Right ventricle myocardium inferior (tissue), 1 donor: ENCODE measurements around the gene COL7A1. TPM values are rescaled to one million over a fixed set of nuclear protein-coding genes. Genes with fewer than 3 reads are reported as not detected.

Experiments used
- ATAC-seq: fragments of 200-7000 bp; cut with Tn5 transposase; one replicate; pipeline ENCODE4 v1.9.1; 2020; ENCODE audit warnings: mild to moderate bottlenecking, moderate library complexity
- DNase-seq: peaks from one replicate; pipeline ENCODE4 v3.0.0; 2021; ENCODE audit errors: missing footprints
- intact Hi-C: fragments of 100-400 bp; cut with DNase I; formaldehyde crosslinking; loops from one replicate; pipeline ENCODE4 v1.11.0; 2022
- total RNA-seq: library from RNA; stranded (reverse); fragmentation: NEBNext Ultra II Directional; extraction: Animal tissue kit (Norgen Biotek cat#: 25700); gene quantifications from one replicate; pipeline ENCODE4 v1.2.1, GENCODE V29; 2021
- donor health status: DM: no; HTN: yes; CAD: no; lungs with severe emphysema.

Gene COL7A1
- total RNA-seq, 1 donor from 2014 or later, result 14.9 TPM

- DNase-seq, result no peak
- intact Hi-C loops, result no loop called here
- ATAC-seq, result no peak
These were observed 25.7 kb downstream of the COL7A1 start for GRCh38 chr3:48569400-48569799.

- intact Hi-C loops, result no loop called here
- ATAC-seq (no peak), DNase-seq (no peak)
These were observed 26.7 kb downstream of the COL7A1 start for GRCh38 chr3:48568476-48568875.

- intact Hi-C loops, result no loop called here
- DNase-seq (no peak), ATAC-seq (no peak)
These were observed 27.6 kb downstream of the COL7A1 start for GRCh38 chr3:48567500-48567899.

- intact Hi-C loops, result no loop called here
- ATAC-seq (no peak), DNase-seq (no peak)
These were observed 28.0 kb downstream of the COL7A1 start for GRCh38 chr3:48567090-48567489.

GRCh38 chr3:48566401-48566760, 28.7 kb downstream of the COL7A1 start:
- DNase-seq (no peak), ATAC-seq (no peak)
- intact Hi-C loops, result no loop called here

GRCh38 chr3:48565591-48566400, 29.3 kb downstream of the COL7A1 start:
- DNase-seq (no peak), ATAC-seq (no peak)
- intact Hi-C loops, result no loop called here

- intact Hi-C loops, result no loop called here
- no peak for DNase-seq
- ATAC-seq, result no peak
These were observed 29.9 kb downstream of the COL7A1 start for GRCh38 chr3:48565186-48565585.

GRCh38 chr3:48564667-48565066, 30.5 kb downstream of the COL7A1 start:
- intact Hi-C loops, result no loop called here
- no peak for ATAC-seq
- DNase-seq, result no peak

- ATAC-seq, result no peak
These were observed 31.1 kb downstream of the COL7A1 start for GRCh38 chr3:48564022-48564421.

GRCh38 chr3:48563382-48563918, 31.7 kb downstream of the COL7A1 start, which contains the start of gene UCN2:
Gene UCN2 (minus strand): TSS chr3:48563781. CDS start chr3:48563124, 657 bp downstream.
- no peak for DNase-seq
- ATAC-seq, result no peak
- intact Hi-C loops, result no loop called here

More at GRCh38 chr3:48564022-48564421, 31.1 kb downstream of the COL7A1 start:
- intact Hi-C loops, result no loop called here
- DNase-seq, result no peak

GRCh38 chr3:48562367-48563095, 32.6 kb downstream of the COL7A1 start:
- no peak for ATAC-seq
- DNase-seq, result no peak
- intact Hi-C loops, result no loop called here

GRCh38 chr3:48561045-48561736, 33.9 kb downstream of the COL7A1 start:
- ATAC-seq, result no peak
- intact Hi-C loops, result no loop called here
- DNase-seq, result peak; percentile 82

GRCh38 chr3:48560648-48561018, 34.5 kb downstream of the COL7A1 start:
- DNase-seq, result no peak

GRCh38 chr3:48558493-48559134, 36.5 kb downstream of the COL7A1 start:
- no peak for ATAC-seq
- intact Hi-C loops, result loop anchor here (2.0 kb wide), 1 partner anchor 40 kb away; no protein-coding TSS in a partner anchor
- DNase-seq, result peak; percentile 84

More at GRCh38 chr3:48560648-48561018, 34.5 kb downstream of the COL7A1 start:
- no peak for ATAC-seq
- intact Hi-C loops, result no loop called here

- DNase-seq (peak; percentile 99), ATAC-seq (peak; percentile 94)
- intact Hi-C loops, result loop anchor here (2.0 kb wide), 2 partner anchors 52 to 78 kb away; partner anchors contain the start of genes SLC26A6 and UQCRC1
These were observed 38.1 kb downstream of the COL7A1 start, which contains the start of gene PFKFB4 for GRCh38 chr3:48556796-48557626. Gene PFKFB4 (minus strand): TSS chr3:48556803. CDS start chr3:48556777, 26 bp downstream.

GRCh38 chr3:48555949-48556795, 39.0 kb downstream of the COL7A1 start:
- intact Hi-C loops, result loop anchor here (2.0 kb wide), 2 partner anchors 53 to 79 kb away; partner anchors contain the start of genes SLC26A6 and UQCRC1
- DNase-seq (no peak), ATAC-seq (no peak)
